Measurements from ENCODE around the gene TLR9. TPM values are rescaled to one million over a fixed set of nuclear protein-coding genes. Genes with fewer than 3 reads are reported as not detected.

Gene TLR9
- total RNA-seq, 1 experiment from 2014 or later: 0.44 TPM

DNA sequence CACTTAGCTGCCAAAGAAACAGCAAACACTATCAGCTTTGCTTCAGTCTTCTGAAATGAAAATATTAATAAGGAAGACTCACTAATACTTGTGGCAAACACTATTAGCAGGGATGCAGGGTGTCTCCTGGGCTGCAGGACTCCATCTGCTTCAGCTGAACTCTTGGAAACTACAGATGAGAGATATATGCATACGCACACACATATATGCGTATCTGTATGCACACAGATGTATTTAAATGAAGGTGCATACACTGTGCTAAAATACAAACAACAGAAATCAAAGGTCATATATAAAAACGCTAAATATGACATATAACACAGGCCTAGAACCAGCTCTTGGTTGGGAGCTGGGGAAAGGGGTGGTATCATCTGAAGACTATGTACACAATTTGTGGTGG, 30.7 kb upstream of the TLR9 start:
- Histone ChIP-seq H3K4me3 (no peak overlapping the region), H3K4me2 (no peak overlapping the region), H3K4me1 (replicated peaks; ENCODE audit: insufficient read depth) (no peaks in the 10 kb centered on the region), H3K79me2 (ENCODE audit: low read depth) (0 out of 2 replicates have a peak, but pooled peaks cover 9% of the 10 kb centered on the region), H4K20me1 (ENCODE audit: insufficient read depth) (no peaks in the 10 kb centered on the region; the same call in none of the 2 replicates), H3K9me2 (ENCODE audit: insufficient read depth) (no peaks in the 10 kb centered on the region), H3K9me3 (ENCODE audit: insufficient read depth, low read depth) (no peaks in the 10 kb centered on the region), H2AFZ (no peak overlapping the region), H3F3A (ENCODE audit: insufficient read depth, low read depth) (peaks cover 14% of the 10 kb centered on the region; the same call in 1 of the 2 replicates), H3K36me3 (ENCODE audit: low read depth) (peaks cover 31% of the 10 kb centered on the region), H3K27ac (no peak overlapping the region), H3K27me3 (ENCODE audit: insufficient read depth, low read depth) (no peaks in the 10 kb centered on the region)
- DNase-seq: no peak
- BruUV-seq (replicated peaks): no TSS peak
- ChIA-PET POLR2A (ENCODE audit: unreplicated experiment) (interaction anchor here (0.6 kb wide), 1 partner anchor 16 kb away, joined by 4 read pairs; no protein-coding TSS in a partner anchor), CTCF (no interaction called here)
- TF ChIP-seq, protein P1, sequence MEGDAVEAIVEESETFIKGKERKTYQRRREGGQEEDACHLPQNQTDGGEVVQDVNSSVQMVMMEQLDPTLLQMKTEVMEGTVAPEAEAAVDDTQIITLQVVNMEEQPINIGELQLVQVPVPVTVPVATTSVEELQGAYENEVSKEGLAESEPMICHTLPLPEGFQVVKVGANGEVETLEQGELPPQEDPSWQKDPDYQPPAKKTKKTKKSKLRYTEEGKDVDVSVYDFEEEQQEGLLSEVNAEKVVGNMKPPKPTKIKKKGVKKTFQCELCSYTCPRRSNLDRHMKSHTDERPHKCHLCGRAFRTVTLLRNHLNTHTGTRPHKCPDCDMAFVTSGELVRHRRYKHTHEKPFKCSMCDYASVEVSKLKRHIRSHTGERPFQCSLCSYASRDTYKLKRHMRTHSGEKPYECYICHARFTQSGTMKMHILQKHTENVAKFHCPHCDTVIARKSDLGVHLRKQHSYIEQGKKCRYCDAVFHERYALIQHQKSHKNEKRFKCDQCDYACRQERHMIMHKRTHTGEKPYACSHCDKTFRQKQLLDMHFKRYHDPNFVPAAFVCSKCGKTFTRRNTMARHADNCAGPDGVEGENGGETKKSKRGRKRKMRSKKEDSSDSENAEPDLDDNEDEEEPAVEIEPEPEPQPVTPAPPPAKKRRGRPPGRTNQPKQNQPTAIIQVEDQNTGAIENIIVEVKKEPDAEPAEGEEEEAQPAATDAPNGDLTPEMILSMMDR (conservative IDR thresholded peaks at IDR 0.05): no peak
- no peak for TF ChIP-seq EZH2 (IDR thresholded peaks at IDR 0.05; ENCODE audit: low read depth)
- intact Hi-C loops (cut with micrococcal nuclease; ENCODE audit: unreplicated experiment): no loop called here

DNA sequence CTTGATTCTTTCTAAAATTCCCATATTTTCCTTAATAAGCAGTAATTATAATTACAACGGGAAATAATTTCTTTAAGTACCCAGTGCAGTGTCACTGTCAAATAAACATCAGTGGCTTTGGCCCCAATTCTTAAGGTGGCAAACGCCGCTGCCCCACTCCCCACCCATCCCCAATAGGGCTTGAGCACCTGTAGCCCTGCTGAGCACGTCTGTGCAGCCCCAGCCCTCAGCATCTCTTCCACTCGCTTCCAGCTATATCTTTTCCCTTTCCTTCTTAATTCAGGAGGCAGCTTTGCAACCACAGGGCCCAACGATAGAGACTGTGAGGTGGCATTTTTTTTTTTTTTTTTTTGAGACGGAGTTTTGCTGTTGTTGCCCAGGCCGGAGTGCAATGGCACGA, 29.2 kb upstream of the TLR9 start:
- TF ChIP-seq, protein P1 (conservative IDR thresholded peaks at IDR 0.05): no peak
- no peak for TF ChIP-seq EZH2 (IDR thresholded peaks at IDR 0.05; ENCODE audit: low read depth)
- Histone ChIP-seq H3K4me3 (no peak overlapping the region), H3K36me3 (ENCODE audit: low read depth) (peaks cover 19% of the 10 kb centered on the region), H3K9me2 (ENCODE audit: insufficient read depth) (no peaks in the 10 kb centered on the region), H3K4me2 (no peak overlapping the region), H3K4me1 (replicated peaks; ENCODE audit: insufficient read depth) (no peaks in the 10 kb centered on the region), H3K27ac (no peak overlapping the region), H4K20me1 (ENCODE audit: insufficient read depth) (no peaks in the 10 kb centered on the region; the same call in none of the 2 replicates), H3K79me2 (ENCODE audit: low read depth) (no peaks in the 10 kb centered on the region), H3F3A (ENCODE audit: insufficient read depth, low read depth) (peaks cover 22% of the 10 kb centered on the region; the same call in 1 of the 2 replicates), H3K27me3 (ENCODE audit: insufficient read depth, low read depth) (no peaks in the 10 kb centered on the region), H2AFZ (no peak overlapping the region), H3K9me3 (ENCODE audit: insufficient read depth, low read depth) (no peaks in the 10 kb centered on the region)
- ChIA-PET CTCF (interaction anchor here (0.6 kb wide), 1 partner anchor 34 kb away, joined by 3 read pairs; no protein-coding TSS in a partner anchor), POLR2A (ENCODE audit: unreplicated experiment) (no interaction called here)
- no peak for DNase-seq
- BruUV-seq (replicated peaks): no TSS peak
- intact Hi-C loops (cut with micrococcal nuclease; ENCODE audit: unreplicated experiment): no loop called here

DNA sequence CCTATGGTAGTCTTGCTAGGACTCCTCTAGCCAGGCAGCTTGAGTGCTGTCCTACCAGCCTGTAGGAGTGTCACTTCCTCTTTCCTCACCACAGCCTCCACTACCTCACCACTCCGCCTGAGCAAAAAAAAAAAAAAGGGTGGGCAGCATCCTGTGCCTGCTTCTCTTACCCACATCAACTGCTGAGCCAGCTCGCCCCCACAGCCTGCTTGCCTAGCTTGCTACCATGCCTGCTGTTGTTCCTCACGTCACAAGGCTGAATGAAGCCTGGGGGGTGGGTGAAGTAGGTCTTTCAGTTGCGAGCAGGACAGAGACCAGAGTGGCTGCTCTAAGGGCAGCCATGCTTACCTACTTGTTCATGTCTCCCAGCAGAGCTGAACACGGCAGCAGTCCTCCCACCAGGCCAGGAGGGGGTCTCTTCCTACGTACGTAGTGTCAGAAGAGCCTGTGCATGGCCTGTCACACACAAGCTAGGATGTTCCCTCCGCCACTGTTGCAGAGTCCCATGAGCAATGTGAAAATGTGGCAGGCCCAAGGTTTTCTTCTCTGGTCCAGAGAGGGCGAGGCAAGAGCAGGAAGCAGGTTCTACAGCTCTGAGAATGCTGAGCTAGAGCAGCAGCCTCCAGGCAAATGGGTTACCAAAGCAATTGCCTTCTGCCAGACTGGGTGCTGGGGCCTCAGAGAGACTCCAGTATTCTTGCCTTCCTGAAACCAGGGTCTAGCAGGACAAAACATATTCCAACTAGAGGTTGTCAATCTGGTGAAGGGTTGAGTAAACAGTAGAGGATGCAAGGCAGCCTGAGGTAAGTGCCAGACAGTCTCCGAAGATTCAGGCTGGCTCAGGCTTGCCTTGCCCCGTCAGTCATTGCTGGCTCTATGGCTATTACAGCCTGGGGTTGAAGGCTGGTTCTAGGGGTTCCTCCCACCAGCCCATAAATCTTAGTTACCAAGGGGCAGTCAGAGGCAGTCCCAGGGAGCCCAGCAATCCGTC, 28.2 kb upstream of the TLR9 start:
- H3K9me3 ChIP-seq (ENCODE audit: insufficient read depth, low read depth): no peaks in the 10 kb centered on the region
- no peaks in the 10 kb centered on the region; the same call in none of the 2 replicates for H4K20me1 ChIP-seq (ENCODE audit: insufficient read depth)
- H3K9me2 ChIP-seq (ENCODE audit: insufficient read depth): no peaks in the 10 kb centered on the region
- H3K79me2 ChIP-seq (ENCODE audit: low read depth): no peaks in the 10 kb centered on the region
- ChIA-PET CTCF (no interaction called here), POLR2A (ENCODE audit: unreplicated experiment) (no interaction called here)
- H3K27ac ChIP-seq: no peak overlapping the region
- no peaks in the 10 kb centered on the region for H3K27me3 ChIP-seq (ENCODE audit: insufficient read depth, low read depth)
- BruUV-seq (replicated peaks): no TSS peak
- TF ChIP-seq, protein P1 (conservative IDR thresholded peaks at IDR 0.05): no peak
- TF ChIP-seq EZH2 (IDR thresholded peaks at IDR 0.05; ENCODE audit: low read depth): no peak
- H3F3A ChIP-seq (ENCODE audit: insufficient read depth, low read depth): peaks cover 30% of the 10 kb centered on the region; the same call in 1 of the 2 replicates
- no peaks in the 10 kb centered on the region for H3K4me1 ChIP-seq (replicated peaks; ENCODE audit: insufficient read depth)
- H3K4me2 ChIP-seq: no peak overlapping the region
- intact Hi-C loops (cut with micrococcal nuclease; ENCODE audit: unreplicated experiment): no loop called here
- H3K36me3 ChIP-seq (ENCODE audit: low read depth): peaks cover 9% of the 10 kb centered on the region
- H2AFZ ChIP-seq: no peak overlapping the region
- H3K4me3 ChIP-seq: no peak overlapping the region
- DNase-seq: no peak
